T-cell (primary cell): ENCODE results near the gene SYCP2. TPM values are rescaled to one million over a fixed set of nuclear protein-coding genes. Genes with fewer than 3 reads are reported as not detected.
A peak's percentile ranks its signal among the peaks of the same experiment; 100 is the strongest.

Experiments used
- ATAC-seq, 4 experiments: fragments of 200-7000 bp in 3 of 4; fragments of 150-1000 bp in 1 of 4; cut with Tn5 transposase; replicated peaks in 1 of 4; 1 replicate in 3 of 4; 2 replicates in 1 of 4; pipeline ENCODE4 v1.10.0; 2021; ENCODE audit warnings: moderate library complexity in 3 of 4, mild to moderate bottlenecking in 2 of 4, moderate number of reproducible peaks in 1 of 4
- CTCF ChIA-PET, 2 donors: fragments of 300-600 bp; sonication (Branson Sonifier 250); formaldehyde crosslinking; loops; one replicate each; lab custom pipeline; 2022; ENCODE audit warnings: antibody characterized with exemption in 2 of 2; lab: Charles Lee
- POLR2A ChIA-PET, 2 donors: fragments of 300-600 bp; sonication (Branson Sonifier 250); formaldehyde crosslinking; loops; one replicate each; lab custom pipeline; 2022; ENCODE audit warnings: antibody characterized with exemption in 2 of 2; lab: Charles Lee
- DNase-seq, 35 experiments: peaks; one replicate each; pipeline versions ENCODE4 v3.0.0 to v3.0.0-alpha.2; 2013 to 2023
- H3K27ac ChIP-seq: one replicate; pipeline ENCODE4 v1.5.1; 2013; ENCODE audit warnings: low read length
- H3K27me3 ChIP-seq, 2 experiments: replicated peaks in 1 of 2; 1 replicate in 1 of 2; 2 replicates in 1 of 2; pipeline versions ENCODE4 v1.6.1 to v1.7.0; 2013; ENCODE audit warnings: low read length in 1 of 2, mixed read lengths in 1 of 2; ENCODE audit not compliant: control insufficient read depth in 2 of 2, insufficient read depth in 2 of 2; ENCODE audit errors: extremely low read depth in 1 of 2
- H3K36me3 ChIP-seq, 2 donors: 1 replicate in 1 of 2; 2 replicates in 1 of 2; pipeline versions ENCODE4 v1.6.1 to v1.7.0; 2013; ENCODE audit warnings: low read length in 1 of 2; ENCODE audit not compliant: control insufficient read depth in 2 of 2, insufficient read depth in 1 of 2; ENCODE audit errors: extremely low read depth in 1 of 2
- H3K4me1 ChIP-seq, 2 experiments: 1 replicate in 1 of 2; 2 replicates in 1 of 2; pipeline versions ENCODE4 v1.6.1 to v1.7.0; 2013; ENCODE audit warnings: low read length in 2 of 2, mixed read lengths in 1 of 2; ENCODE audit not compliant: insufficient read depth in 2 of 2, control insufficient read depth in 1 of 2; ENCODE audit errors: extremely low read depth in 1 of 2
- H3K4me3 ChIP-seq, 2 donors: 1 replicate in 1 of 2; 2 replicates in 1 of 2; pipeline versions ENCODE4 v1.5.1 to v1.7.0; 2013; ENCODE audit warnings: mild to moderate bottlenecking in 2 of 2, low read length in 1 of 2, moderate library complexity in 1 of 2; ENCODE audit not compliant: control insufficient read depth in 1 of 2; ENCODE audit errors: extremely low read depth in 1 of 2
- H3K9me3 ChIP-seq: 2 replicates; pipeline ENCODE4 v1.7.0; 2013
- H3K27ac Mint-ChIP-seq, 2 donors: one replicate each; pipeline ENCODE4 v1.8.0; 2020 to 2021; ENCODE audit warnings: mild to moderate bottlenecking in 2 of 2, mixed read lengths in 2 of 2
- H3K27me3 Mint-ChIP-seq, 2 donors: one replicate each; pipeline ENCODE4 v1.8.0; 2021 to 2022; ENCODE audit warnings: mixed read lengths in 2 of 2
- H3K36me3 Mint-ChIP-seq: one replicate; pipeline ENCODE4 v1.8.0; 2021; ENCODE audit warnings: mixed read lengths
- H3K4me1 Mint-ChIP-seq, 3 donors: one replicate each; pipeline ENCODE4 v1.8.0; 2020 to 2022; ENCODE audit warnings: mixed read lengths in 3 of 3, mild to moderate bottlenecking in 1 of 3
- H3K4me3 Mint-ChIP-seq, 3 donors: one replicate each; pipeline ENCODE4 v1.8.0; 2020 to 2022; ENCODE audit warnings: mild to moderate bottlenecking in 3 of 3, mixed read lengths in 3 of 3, moderate library complexity in 3 of 3
- H3K9me3 Mint-ChIP-seq, 3 donors: one replicate each; pipeline ENCODE4 v1.8.0; 2020 to 2022; ENCODE audit warnings: mixed read lengths in 3 of 3
- WGBS: methylation state at CpG from one replicate; pipeline ENCODE4 v1.1.5; 2013; ENCODE audit warnings: missing lambda C conversion rate; ENCODE audit not compliant: insufficient coverage; 5-methylcytosine and 5-hydroxymethylcytosine counted together
- total RNA-seq, 35 experiments: library from RNA in 6 of 35; stranded (reverse) in 6 of 35; fragments of 120-200 nt in 1 of 35; gene quantifications; one replicate each; pipeline versions ENCODE4 v1.2.1 to v1.2.4 and lab custom pipeline; 2013 to 2026

The SYCP2 gene
- total RNA-seq, 5 donors from 2014 or later (not counting 1 experiment from before 2014, with no cell fraction given): 3.0 to 6.0 (median 3.8) TPM

DNA sequence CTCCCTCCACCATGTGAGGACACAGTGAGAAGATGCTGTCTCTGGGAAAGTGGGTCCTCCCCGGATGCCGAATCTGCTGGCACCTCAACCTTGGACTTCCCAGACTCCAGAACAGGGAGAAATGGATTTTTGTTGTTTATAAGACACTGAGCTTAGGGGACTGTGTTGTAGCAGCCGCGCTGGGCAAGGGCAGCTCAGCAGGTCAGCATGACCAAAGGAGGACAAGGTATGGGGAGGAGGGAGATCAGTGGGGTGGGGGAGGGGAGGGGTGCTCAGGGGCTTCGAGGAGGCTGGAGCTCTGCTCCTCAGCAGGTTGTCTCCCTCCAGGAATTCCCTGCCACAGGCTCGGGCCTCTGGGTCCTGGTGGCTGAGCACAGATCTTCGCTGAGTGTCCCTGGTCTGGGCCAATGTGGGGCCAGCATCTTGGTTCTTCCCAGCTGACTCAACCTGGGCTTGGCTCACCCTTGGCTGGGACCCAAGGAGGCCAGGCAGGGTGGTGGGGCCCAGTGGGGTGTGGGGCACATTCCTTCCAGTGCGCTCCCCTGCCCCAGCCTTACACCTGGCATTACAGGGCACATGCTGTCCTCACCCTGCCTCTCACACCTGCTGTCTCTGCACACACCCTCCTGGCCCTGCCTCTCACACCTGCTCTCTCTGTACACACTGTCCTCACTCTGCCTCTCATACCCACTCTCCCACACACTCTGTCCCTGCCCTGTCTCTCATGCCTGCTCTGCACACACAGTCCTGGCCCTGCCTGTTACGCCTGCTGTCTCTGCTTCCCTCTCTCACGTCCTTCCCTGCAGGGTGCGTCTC is 107.3 kb downstream of the SYCP2 start:
- no peaks in the 10 kb centered on the region for H3K9me3 Mint-ChIP-seq
- no peaks in the 10 kb centered on the region for H3K4me1 ChIP-seq
- POLR2A ChIA-PET: no interaction called here
- no peak overlapping the region for H3K27ac Mint-ChIP-seq
- H3K4me3 ChIP-seq: no peak overlapping the region
- 83% methylated on average over 9 of the region's 11 CpGs for WGBS
- ATAC-seq: no peak
- no peaks in the 10 kb centered on the region for H3K36me3 Mint-ChIP-seq
- peaks cover 13 to 19% of the 10 kb centered on the region in 2 donors for H3K27me3 Mint-ChIP-seq
- H3K4me3 Mint-ChIP-seq: no peak overlapping the region
- CTCF ChIA-PET: no interaction called here
- H3K36me3 ChIP-seq: no peaks in the 10 kb centered on the region
- H3K4me1 Mint-ChIP-seq: no peaks in the 10 kb centered on the region
- DNase-seq: peak in 1 of 35 experiments; percentile 14
- no peak overlapping the region for H3K27ac ChIP-seq
- peaks cover 0 to 14% of the 10 kb centered on the region in 2 experiments for H3K27me3 ChIP-seq
- H3K9me3 ChIP-seq: no peaks in the 10 kb centered on the region

DNA sequence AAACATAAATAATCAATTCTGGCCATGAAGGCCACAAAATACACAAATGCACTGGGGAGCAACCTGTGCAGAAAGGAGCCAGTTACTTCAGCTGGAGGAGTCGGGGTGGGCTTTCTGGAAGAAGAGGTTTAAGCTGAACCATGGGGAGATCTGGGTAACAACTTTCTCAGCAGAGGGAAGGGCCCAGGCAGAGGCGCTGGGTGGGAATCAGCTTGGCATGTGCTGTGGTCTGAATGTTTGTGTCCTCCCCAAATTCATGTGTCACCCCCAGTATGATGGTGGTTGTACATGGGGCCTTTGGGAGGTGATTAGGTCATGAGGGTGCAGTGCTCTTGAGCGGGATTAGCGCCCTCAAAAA is 107.9 kb downstream of the SYCP2 start:
- ATAC-seq (no peak), DNase-seq (no peak)
- H3K9me3 Mint-ChIP-seq: no peaks in the 10 kb centered on the region
- no peak overlapping the region for H3K27ac Mint-ChIP-seq
- 100% methylated on average over 2 of the region's 4 CpGs for WGBS
- H3K9me3 ChIP-seq: no peaks in the 10 kb centered on the region
- H3K27me3 ChIP-seq: peaks cover 0 to 14% of the 10 kb centered on the region in 2 experiments
- POLR2A ChIA-PET: no interaction called here
- H3K4me3 Mint-ChIP-seq: no peak overlapping the region
- H3K27me3 Mint-ChIP-seq: peaks cover 14 to 19% of the 10 kb centered on the region in 2 donors
- H3K36me3 ChIP-seq: no peaks in the 10 kb centered on the region
- no peak overlapping the region for H3K4me3 ChIP-seq
- H3K27ac ChIP-seq: no peak overlapping the region
- H3K4me1 Mint-ChIP-seq: no peaks in the 10 kb centered on the region
- no peaks in the 10 kb centered on the region for H3K4me1 ChIP-seq
- no peaks in the 10 kb centered on the region for H3K36me3 Mint-ChIP-seq
- CTCF ChIA-PET: no interaction called here

DNA sequence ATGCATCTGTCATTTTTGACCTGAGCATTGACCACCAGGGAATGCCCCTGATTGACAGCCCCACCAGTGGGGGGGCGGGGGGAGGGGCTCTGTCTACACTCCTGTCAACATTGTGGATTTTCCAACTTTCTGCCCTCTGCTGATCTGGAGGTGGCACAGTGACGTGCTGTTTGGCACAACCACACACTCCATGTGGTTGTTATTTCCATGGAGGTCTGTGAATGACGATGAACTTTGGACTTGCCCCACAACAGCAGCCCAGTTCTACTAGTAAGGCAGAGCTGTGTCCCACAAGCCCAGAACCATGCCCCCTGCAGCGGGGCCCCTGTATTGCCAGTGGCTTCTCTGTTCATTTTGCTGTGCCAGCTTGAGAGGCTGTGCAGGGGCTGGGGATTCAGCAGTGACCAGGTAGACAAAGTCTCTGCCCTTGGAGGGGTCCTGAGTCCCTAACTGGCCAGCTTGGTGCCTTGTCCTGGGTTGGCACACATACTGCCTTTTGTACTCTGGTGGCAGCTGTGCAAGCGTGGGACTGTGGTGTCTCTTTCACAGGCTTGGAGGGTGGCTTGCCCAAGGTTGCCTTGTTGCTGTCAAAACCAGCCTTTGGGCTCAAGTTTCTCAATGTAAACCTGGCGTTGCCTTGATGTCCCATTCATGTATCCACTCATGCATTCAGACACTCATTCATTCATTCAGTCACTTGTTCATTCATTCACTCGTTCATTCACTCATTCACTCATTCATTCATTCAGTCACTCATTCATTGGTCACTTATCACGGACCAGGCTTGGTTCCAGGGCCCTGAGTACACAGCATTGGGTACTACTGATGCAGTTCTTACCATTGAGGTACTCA is 108.5 kb downstream of the SYCP2 start:
- no peak overlapping the region for H3K27ac Mint-ChIP-seq
- no peak overlapping the region for H3K4me3 Mint-ChIP-seq
- DNase-seq (peak in 1 of 35 experiments; percentile 10), ATAC-seq (no peak)
- H3K9me3 Mint-ChIP-seq: no peaks in the 10 kb centered on the region
- H3K36me3 ChIP-seq: no peaks in the 10 kb centered on the region
- no peaks in the 10 kb centered on the region for H3K4me1 ChIP-seq
- no peak overlapping the region for H3K27ac ChIP-seq
- peaks cover 0 to 20% of the 10 kb centered on the region in 2 experiments for H3K27me3 ChIP-seq
- ChIA-PET CTCF (no interaction called here), POLR2A (no interaction called here)
- H3K4me1 Mint-ChIP-seq: no peaks in the 10 kb centered on the region
- H3K9me3 ChIP-seq: no peaks in the 10 kb centered on the region
- no peaks in the 10 kb centered on the region for H3K36me3 Mint-ChIP-seq
- H3K4me3 ChIP-seq: no peak overlapping the region
- peaks cover 13 to 20% of the 10 kb centered on the region in 2 donors for H3K27me3 Mint-ChIP-seq
- 64% methylated on average over 6 of the region's 8 CpGs for WGBS

DNA sequence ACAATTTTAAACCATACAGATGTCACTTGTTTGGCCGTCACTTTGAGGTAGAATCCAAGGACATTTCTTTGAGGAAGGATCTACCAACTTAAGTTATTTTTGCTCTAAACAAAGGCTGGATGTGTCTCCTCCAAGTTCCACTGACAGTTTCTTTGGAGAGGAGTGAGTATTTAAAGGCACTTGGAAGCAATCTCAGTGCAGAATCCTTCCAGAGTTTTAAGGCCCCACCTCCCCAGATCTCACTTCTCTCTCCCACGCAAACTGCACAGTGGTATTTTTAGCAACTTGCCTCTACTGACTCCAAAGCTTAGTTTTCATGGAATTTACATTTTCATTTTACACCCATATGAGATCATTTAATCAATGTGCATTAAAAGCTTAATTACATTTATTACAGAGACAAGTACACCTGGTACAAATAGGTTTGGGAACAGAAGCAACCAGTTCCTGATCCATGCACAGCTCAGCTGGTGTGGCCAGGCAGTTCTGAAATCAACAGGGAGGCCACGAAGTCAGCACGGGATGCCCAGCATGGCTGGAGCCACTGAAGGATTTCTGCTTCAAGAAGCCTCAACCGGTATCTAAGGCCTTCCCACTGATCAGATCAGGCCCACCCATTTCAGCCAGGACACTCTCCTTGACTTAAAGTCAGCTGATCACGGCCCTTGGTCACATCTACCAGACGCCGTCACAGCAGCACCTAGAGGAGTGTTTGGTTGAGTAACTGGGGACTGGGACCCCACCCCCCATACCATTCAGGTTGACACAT is 109.8 kb downstream of the SYCP2 start:
- H3K4me1 ChIP-seq: no peaks in the 10 kb centered on the region
- H3K27ac ChIP-seq: no peak overlapping the region
- H3K4me3 Mint-ChIP-seq: no peak overlapping the region
- H3K9me3 Mint-ChIP-seq: no peaks in the 10 kb centered on the region
- H3K4me1 Mint-ChIP-seq: no peaks in the 10 kb centered on the region
- H3K36me3 ChIP-seq: no peaks in the 10 kb centered on the region
- ChIA-PET POLR2A (no interaction called here), CTCF (no interaction called here)
- no peak overlapping the region for H3K4me3 ChIP-seq
- ATAC-seq (no peak), DNase-seq (peak in 1 of 35 experiments; percentile 16)
- H3K27ac Mint-ChIP-seq: no peak overlapping the region
- H3K27me3 Mint-ChIP-seq: peaks cover 14 to 15% of the 10 kb centered on the region in 2 donors
- 78% methylated on average over 3 of the region's 8 CpGs for WGBS
- H3K36me3 Mint-ChIP-seq: no peaks in the 10 kb centered on the region
- H3K9me3 ChIP-seq: no peaks in the 10 kb centered on the region
- peaks cover 0 to 19% of the 10 kb centered on the region in 2 experiments for H3K27me3 ChIP-seq

DNA sequence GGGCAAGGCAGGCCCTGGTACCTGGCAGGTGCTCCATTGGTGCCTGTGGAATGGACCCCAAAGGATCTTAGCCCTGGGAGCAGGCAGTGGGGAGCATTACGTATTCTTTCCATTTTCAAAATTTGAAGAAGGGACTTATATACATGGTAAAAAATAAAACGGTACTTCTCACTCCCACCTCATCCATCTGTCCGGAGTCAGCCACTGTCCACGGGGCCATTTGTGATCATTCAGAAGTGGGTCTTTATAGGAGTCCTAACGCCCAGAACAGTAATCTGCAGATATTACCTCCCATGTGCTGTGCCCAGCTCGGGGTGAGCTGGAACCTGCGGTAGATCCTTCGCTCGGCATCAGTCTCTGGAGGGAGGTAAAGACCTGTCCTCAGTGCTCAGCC is 110.4 kb downstream of the SYCP2 start:
- ChIA-PET POLR2A (no interaction called here), CTCF (no interaction called here)
- Mint-ChIP-seq H3K9me3 (no peaks in the 10 kb centered on the region), H3K36me3 (no peaks in the 10 kb centered on the region), H3K27me3 (peaks cover 9 to 12% of the 10 kb centered on the region in 2 donors), H3K4me1 (no peaks in the 10 kb centered on the region), H3K27ac (no peak overlapping the region), H3K4me3 (no peak overlapping the region)
- Histone ChIP-seq H3K4me1 (no peaks in the 10 kb centered on the region), H3K4me3 (no peak overlapping the region), H3K9me3 (no peaks in the 10 kb centered on the region), H3K27ac (no peak overlapping the region), H3K27me3 (peaks cover 0 to 17% of the 10 kb centered on the region in 2 experiments), H3K36me3 (no peaks in the 10 kb centered on the region)
- no peak for DNase-seq
- 78% methylated on average over 3 of the region's 9 CpGs for WGBS
- no peak for ATAC-seq
